Neural cell (in vitro differentiated cells): ENCODE results near the gene INPP1. TPM values are rescaled to one million over a fixed set of nuclear protein-coding genes. Genes with fewer than 3 reads are reported as not detected.
"Not testable (repeated sequence)": the region's sequence is repeated elsewhere in the genome, so short reads cannot be mapped to it uniquely, and the experiment has no call there.

Experiments
- H2AFZ ChIP-seq: fragments of 200-600, 300-800 bp; sonication (generic), shearing (Covaris generic); 2 replicates; pipeline ENCODE4 v1.6.0; 2014; ENCODE audit warnings: low read depth, mild to moderate bottlenecking, antibody characterized with exemption, low read length, moderate library complexity
- H3F3A ChIP-seq: fragments of 200-600 bp; shearing (Covaris generic); 2 replicates; pipeline ENCODE4 v1.6.1; 2016; ENCODE audit warnings: mild to moderate bottlenecking, moderate library complexity, mixed read lengths, antibody characterized with exemption, low read length; ENCODE audit not compliant: insufficient read depth, poor library complexity, severe bottlenecking
- H3K27ac ChIP-seq: fragments of 200-600, 300-800 bp; sonication (generic), shearing (Covaris generic); 2 replicates; pipeline ENCODE4 v1.5.1; 2014; ENCODE audit warnings: mild to moderate bottlenecking, low read length, moderate library complexity
- H3K27me3 ChIP-seq: fragments of 300-800, 200-600 bp; sonication (generic), shearing (Covaris generic); 2 replicates; pipeline ENCODE4 v1.6.0; 2014; ENCODE audit warnings: mild to moderate bottlenecking, low read depth, low read length, moderate library complexity; ENCODE audit not compliant: insufficient read depth
- H3K36me3 ChIP-seq: fragments of 300-800, 200-600 bp; sonication (generic), shearing (Covaris generic); 2 replicates; pipeline ENCODE4 v1.5.1; 2014; ENCODE audit warnings: mild to moderate bottlenecking, antibody characterized with exemption, low read length, moderate library complexity; ENCODE audit not compliant: insufficient read depth
- H3K4me2 ChIP-seq: fragments of 300-800, 200-600 bp; sonication (generic), shearing (Covaris generic); 2 replicates; pipeline ENCODE4 v1.6.0; 2014; ENCODE audit warnings: mild to moderate bottlenecking, low read length
- H3K4me3 ChIP-seq: fragments of 300-800, 200-600 bp; sonication (generic), shearing (Covaris generic); 2 replicates; pipeline ENCODE4 v1.5.1; 2014; ENCODE audit warnings: mild to moderate bottlenecking, low read length, moderate library complexity
- H3K79me2 ChIP-seq: fragments of 200-600 bp; shearing (Covaris generic); replicated peaks from 2 replicates; pipeline ENCODE4 v1.6.0; 2014; ENCODE audit warnings: mild to moderate bottlenecking, low read length, moderate library complexity; ENCODE audit not compliant: insufficient read depth
- H3K9ac ChIP-seq: fragments of 300-800, 200-600 bp; sonication (generic), shearing (Covaris generic); 2 replicates; pipeline ENCODE4 v1.6.1; 2016; ENCODE audit warnings: mild to moderate bottlenecking, low read length, mixed read lengths
- H3K9me2 ChIP-seq: fragments of 200-600 bp; shearing (Covaris generic); 2 replicates; pipeline ENCODE4 v1.6.1; 2016; ENCODE audit warnings: mild to moderate bottlenecking, low read length, mixed read lengths; ENCODE audit not compliant: insufficient read depth
- H3K9me3 ChIP-seq: fragments of 200-600, 300-800 bp; sonication (generic), shearing (Covaris generic); 2 replicates; pipeline ENCODE4 v1.6.1; 2016; ENCODE audit warnings: mild to moderate bottlenecking, mixed run types, low read length, moderate library complexity, mixed read lengths
- H4K20me1 ChIP-seq: fragments of 200-600 bp; shearing (Covaris generic); 2 replicates; pipeline ENCODE4 v1.6.1; 2016; ENCODE audit warnings: mild to moderate bottlenecking, mixed run types; ENCODE audit not compliant: insufficient read depth
- CTCF ChIP-seq: fragments of 450-650 bp; IDR thresholded peaks from 2 replicates; pipeline ENCODE4 v1.5.1; 2014; ENCODE audit warnings: antibody characterized with exemption, mild to moderate bottlenecking, moderate library complexity; ENCODE audit not compliant: poor library complexity, severe bottlenecking
- EZH2 ChIP-seq: fragments of 200-600, 300-800 bp; shearing (Covaris generic), sonication (generic); IDR thresholded peaks from 2 replicates; pipeline ENCODE4 v1.6.1; 2014; ENCODE audit warnings: antibody characterized with exemption, low read length, borderline replicate concordance, mild to moderate bottlenecking; ENCODE audit not compliant: insufficient read depth, poor library complexity, severe bottlenecking
- MXI1 ChIP-seq: fragments of 450-650 bp; conservative IDR thresholded peaks from 2 replicates; pipeline ENCODE4 v1.6.1; 2014; ENCODE audit warnings: antibody characterized with exemption, mild to moderate bottlenecking; ENCODE audit not compliant: poor library complexity, severe bottlenecking
- POLR2AphosphoS5 ChIP-seq: IDR thresholded peaks from 2 replicates; pipeline ENCODE4 v1.6.1; 2012
- RAD21 ChIP-seq: fragments of 450-650 bp; conservative IDR thresholded peaks from 2 replicates; pipeline ENCODE4 v1.6.1; 2014; ENCODE audit warnings: antibody characterized with exemption, mild to moderate bottlenecking, moderate library complexity
- REST ChIP-seq: IDR thresholded peaks from 2 replicates; pipeline ENCODE4 v1.6.1; 2012; ENCODE audit warnings: borderline replicate concordance
- SMC3 ChIP-seq: fragments of 450-650 bp; conservative IDR thresholded peaks from 2 replicates; pipeline ENCODE4 v1.6.1; 2014; ENCODE audit warnings: antibody characterized with exemption, mild to moderate bottlenecking, moderate library complexity; ENCODE audit not compliant: poor library complexity
- TAF1 ChIP-seq: IDR thresholded peaks from 2 replicates; pipeline ENCODE4 v1.6.1; 2012; ENCODE audit warnings: low read depth
- polyA plus RNA-seq: library from polyadenylated mRNA; depleted of rRNA; stranded (reverse); fragments of >200 nt; gene quantifications from 2 replicates; pipeline ENCODE4 v1.2.3, GENCODE V29; 2014

INPP1 gene
- polyA plus RNA-seq, 1 donor from 2014 or later = 15.1 TPM

- H3F3A ChIP-seq = no peaks in the 10 kb centered on the region
- no peak overlapping the region for H2AFZ ChIP-seq
- H3K27ac ChIP-seq = no peak overlapping the region
- no peaks in the 10 kb centered on the region for H3K79me2 ChIP-seq
- H4K20me1 ChIP-seq = no peaks in the 10 kb centered on the region
- H3K36me3 ChIP-seq = no peaks in the 10 kb centered on the region
- H3K4me3 ChIP-seq = no peak overlapping the region
- TF ChIP-seq REST = no peak
- no peak for TF ChIP-seq EZH2
- TF ChIP-seq SMC3 = no peak
- no peak for TF ChIP-seq POLR2AphosphoS5
- TF ChIP-seq RAD21 = no peak
- no peak for TF ChIP-seq TAF1
- TF ChIP-seq CTCF = no peak
- no peak for TF ChIP-seq MXI1
- no peaks in the 10 kb centered on the region for H3K9me3 ChIP-seq
- H3K27me3 ChIP-seq = no peaks in the 10 kb centered on the region
- no peak overlapping the region for H3K9ac ChIP-seq
- H3K4me2 ChIP-seq = no peak overlapping the region
- H3K9me2 ChIP-seq = no peaks in the 10 kb centered on the region
Measured at GRCh38 chr2:190335225-190335559, 8.2 kb upstream of the INPP1 start.

- not testable (repeated sequence) for H3K4me3 ChIP-seq, H4K20me1 ChIP-seq, H3K9me2 ChIP-seq, H3K4me2 ChIP-seq, H3K79me2 ChIP-seq, H3K9me3 ChIP-seq, H3K27me3 ChIP-seq, H3F3A ChIP-seq, H2AFZ ChIP-seq, H3K9ac ChIP-seq, H3K27ac ChIP-seq, H3K36me3 ChIP-seq
Measured at GRCh38 chr2:190335584-190335983, 7.8 kb upstream of the INPP1 start.

GRCh38 chr2:190336420-190336819 lies 7.0 kb upstream of the INPP1 start:
- no peaks in the 10 kb centered on the region for H3K79me2 ChIP-seq
- no peak for TF ChIP-seq TAF1
- no peak for TF ChIP-seq EZH2
- H3K4me2 ChIP-seq = no peak overlapping the region
- no peaks in the 10 kb centered on the region for H3K36me3 ChIP-seq
- no peak overlapping the region for H3K4me3 ChIP-seq
- no peaks in the 10 kb centered on the region for H3K27me3 ChIP-seq
- H3K9me3 ChIP-seq = no peaks in the 10 kb centered on the region
- no peaks in the 10 kb centered on the region for H3K9me2 ChIP-seq
- no peaks in the 10 kb centered on the region for H3F3A ChIP-seq
- no peak overlapping the region for H3K27ac ChIP-seq
- no peak overlapping the region for H3K9ac ChIP-seq
- H4K20me1 ChIP-seq = no peaks in the 10 kb centered on the region
- H2AFZ ChIP-seq = no peak overlapping the region
